Mesenchymal stem cell (in vitro differentiated cells and primary cell): ENCODE measurements around the gene RCOR1.
"Not testable (repeated sequence)": the region's sequence is repeated elsewhere in the genome, so short reads cannot be mapped to it uniquely, and the experiment has no call there.

Experiments
- DNase-seq: peaks from one replicate; pipeline ENCODE4 v3.0.0-alpha.2; 2013
- H2AFZ ChIP-seq: one replicate; pipeline ENCODE4 v1.6.1; 2013; ENCODE audit warnings: low read depth, mild to moderate bottlenecking, control low read depth, inconsistent platforms, low read length, moderate library complexity
- H2AK5ac ChIP-seq: 2 replicates; pipeline ENCODE4 v1.6.1; 2013; ENCODE audit warnings: low read length, moderate library complexity, mild to moderate bottlenecking, inconsistent platforms; ENCODE audit not compliant: severe bottlenecking
- H2BK120ac ChIP-seq: one replicate; pipeline ENCODE4 v1.6.1; 2013; ENCODE audit warnings: low read depth, mild to moderate bottlenecking, inconsistent platforms, low read length, moderate library complexity
- H2BK12ac ChIP-seq, 2 experiments: one replicate each; pipeline ENCODE4 v1.6.1; 2013; ENCODE audit warnings: inconsistent platforms in 2 of 2, low read length in 2 of 2, mild to moderate bottlenecking in 2 of 2, moderate library complexity in 2 of 2, control low read depth in 1 of 2
- H2BK15ac ChIP-seq: one replicate; pipeline ENCODE4 v1.6.1; 2013; ENCODE audit warnings: mild to moderate bottlenecking, low read depth, inconsistent platforms; ENCODE audit not compliant: poor library complexity, severe bottlenecking
- H2BK5ac ChIP-seq: 2 replicates; pipeline ENCODE4 v1.6.1; 2013; ENCODE audit warnings: low read depth, mild to moderate bottlenecking, low read length, control low read depth, inconsistent platforms; ENCODE audit not compliant: poor library complexity, severe bottlenecking
- H3K14ac ChIP-seq, 2 experiments: one replicate each; pipeline ENCODE4 v1.6.1; 2013; ENCODE audit warnings: inconsistent platforms in 2 of 2, low read length in 2 of 2, control low read depth in 1 of 2, mild to moderate bottlenecking in 1 of 2, moderate library complexity in 1 of 2
- H3K18ac ChIP-seq, 2 experiments: one replicate each; pipeline ENCODE4 v1.6.1; 2013; ENCODE audit warnings: inconsistent platforms in 2 of 2, low read length in 2 of 2, control low read depth in 1 of 2, low read depth in 1 of 2, mild to moderate bottlenecking in 1 of 2
- H3K23ac ChIP-seq, 2 experiments: one replicate each; pipeline ENCODE4 v1.6.1; 2013; ENCODE audit warnings: inconsistent platforms in 2 of 2, low read length in 2 of 2, mild to moderate bottlenecking in 2 of 2, moderate library complexity in 2 of 2, control low read depth in 1 of 2
- H3K27ac ChIP-seq: 2 replicates; pipeline ENCODE4 v1.5.1; 2013; ENCODE audit warnings: mild to moderate bottlenecking, moderate library complexity, low read length, control low read depth, inconsistent platforms; ENCODE audit not compliant: poor library complexity, severe bottlenecking
- H3K27me3 ChIP-seq, 2 experiments: 2 replicates each; pipeline versions ENCODE4 v1.6.1 to v1.7.0; 2013; ENCODE audit warnings: low read length in 2 of 2, mild to moderate bottlenecking in 2 of 2, moderate library complexity in 2 of 2, control low read depth in 1 of 2, inconsistent platforms in 1 of 2; ENCODE audit not compliant: control insufficient read depth in 1 of 2, insufficient read depth in 1 of 2
- H3K36me3 ChIP-seq, 2 experiments: 2 replicates each; pipeline versions ENCODE4 v1.6.1 to v1.7.0; 2013; ENCODE audit warnings: low read length in 2 of 2, control low read depth in 1 of 2, inconsistent platforms in 1 of 2, low read depth in 1 of 2, mild to moderate bottlenecking in 1 of 2; ENCODE audit not compliant: insufficient read depth in 2 of 2, control insufficient read depth in 1 of 2
- H3K4ac ChIP-seq, 2 experiments: one replicate each; pipeline ENCODE4 v1.6.1; 2013; ENCODE audit warnings: inconsistent platforms in 2 of 2, low read length in 2 of 2, mild to moderate bottlenecking in 2 of 2, moderate library complexity in 2 of 2, control low read depth in 1 of 2, low read depth in 1 of 2
- H3K4me1 ChIP-seq: 2 replicates; pipeline ENCODE4 v1.6.1; 2013; ENCODE audit warnings: low read depth, low read length, control low read depth; ENCODE audit not compliant: control insufficient read depth, insufficient read depth
- H3K4me2 ChIP-seq: 2 replicates; pipeline ENCODE4 v1.6.1; 2013; ENCODE audit warnings: low read length, mild to moderate bottlenecking, inconsistent platforms; ENCODE audit not compliant: poor library complexity, severe bottlenecking
- H3K4me3 ChIP-seq, 2 experiments: 2 replicates each; pipeline versions ENCODE4 v1.5.1 to v1.7.0; 2013; ENCODE audit warnings: low read length in 2 of 2, mild to moderate bottlenecking in 2 of 2, control low read depth in 1 of 2, low read depth in 1 of 2; ENCODE audit not compliant: insufficient read depth in 1 of 2
- H3K79me1 ChIP-seq: replicated peaks from 2 replicates; pipeline ENCODE4 v1.6.1; 2013; ENCODE audit warnings: mild to moderate bottlenecking, control low read depth, low read length, inconsistent platforms; ENCODE audit not compliant: poor library complexity, severe bottlenecking
- H3K9ac ChIP-seq: 2 replicates; pipeline ENCODE4 v1.7.0; 2013; ENCODE audit warnings: mild to moderate bottlenecking, low read length, moderate library complexity
- H3K9me3 ChIP-seq: 2 replicates; pipeline ENCODE4 v1.7.0; 2013; ENCODE audit warnings: mild to moderate bottlenecking, low read length; ENCODE audit not compliant: control insufficient read depth
- H4K8ac ChIP-seq: one replicate; pipeline ENCODE4 v1.6.1; 2013; ENCODE audit warnings: inconsistent platforms, mild to moderate bottlenecking, low read length, moderate library complexity
- H4K91ac ChIP-seq: one replicate; pipeline ENCODE4 v1.6.1; 2013; ENCODE audit warnings: mild to moderate bottlenecking, low read length, inconsistent platforms
- WGBS: methylation state at CpG from one replicate; pipeline ENCODE4 v1.1.7; 2013; ENCODE audit warnings: mixed read lengths; 5-methylcytosine and 5-hydroxymethylcytosine counted together

RCOR1 gene

GRCh38 chr14:102630881-102631280, 38.4 kb downstream of the RCOR1 start:
- Histone ChIP-seq H3K36me3 (peaks cover 3 to 4% of the 10 kb centered on the region in 2 experiments), H4K8ac (no peak overlapping the region), H2BK12ac (no peak overlapping the region), H3K27me3 (no peaks in the 10 kb centered on the region), H3K4me3 (no peak overlapping the region), H2AK5ac (no peak overlapping the region), H3K9me3 (no peaks in the 10 kb centered on the region), H3K14ac (no peak overlapping the region), H3K23ac (no peak overlapping the region), H2AFZ (no peak overlapping the region), H2BK5ac (no peak overlapping the region), H3K27ac (no peak overlapping the region), H2BK15ac (no peak overlapping the region), H2BK120ac (no peak overlapping the region), H3K79me1 (peaks cover 24% of the 10 kb centered on the region), H3K4me2 (no peak overlapping the region), H3K18ac (no peak overlapping the region), H3K4ac (no peak overlapping the region), H3K4me1 (no peaks in the 10 kb centered on the region), H3K9ac (no peak overlapping the region), H4K91ac (no peak overlapping the region)
- WGBS = 97% methylated on average over 7 of the region's 8 CpGs
- DNase-seq = no peak

- Histone ChIP-seq H3K4me1 (peaks cover 2% of the 10 kb centered on the region), H3K79me1 (peaks cover 21% of the 10 kb centered on the region), H3K23ac (no peak overlapping the region), H3K4me3 (no peak overlapping the region), H2BK120ac (no peak overlapping the region), H3K36me3 (peaks cover 0 to under 1% of the 10 kb centered on the region in 2 experiments), H3K4me2 (no peak overlapping the region), H3K9ac (no peak overlapping the region), H3K27ac (no peak overlapping the region), H3K27me3 (no peaks in the 10 kb centered on the region), H3K18ac (no peak overlapping the region), H2BK15ac (no peak overlapping the region), H2AK5ac (no peak overlapping the region), H3K14ac (no peak overlapping the region), H3K4ac (no peak overlapping the region), H2BK12ac (no peak overlapping the region), H2BK5ac (no peak overlapping the region), H4K91ac (no peak overlapping the region), H4K8ac (no peak overlapping the region), H2AFZ (no peak overlapping the region), H3K9me3 (no peaks in the 10 kb centered on the region)
- 92% methylated on average over 4 of the region's 4 CpGs for WGBS
- DNase-seq = no peak
Observed at GRCh38 chr14:102633906-102634595, 41.6 kb downstream of the RCOR1 start.

- not testable (repeated sequence) for H4K8ac ChIP-seq, H3K4me1 ChIP-seq, H2BK15ac ChIP-seq, H2BK120ac ChIP-seq, H2BK12ac ChIP-seq, DNase-seq, H2AK5ac ChIP-seq, H2BK5ac ChIP-seq, H3K23ac ChIP-seq, H3K9ac ChIP-seq, H3K36me3 ChIP-seq, H3K4ac ChIP-seq, H3K18ac ChIP-seq, H4K91ac ChIP-seq, H3K14ac ChIP-seq, H3K27me3 ChIP-seq, H3K4me2 ChIP-seq, H2AFZ ChIP-seq, H3K27ac ChIP-seq, H3K4me3 ChIP-seq, H3K9me3 ChIP-seq
- 97% methylated on average over 6 of the region's 6 CpGs for WGBS
- H3K79me1 ChIP-seq = peaks cover 33% of the 10 kb centered on the region
Observed at GRCh38 chr14:102639611-102640010, 47.2 kb downstream of the RCOR1 start.

GRCh38 chr14:102644523-102644922, 52.1 kb downstream of the RCOR1 start:
- H4K91ac ChIP-seq = no peak overlapping the region
- H3K18ac ChIP-seq = no peak overlapping the region
- H2BK12ac ChIP-seq = peak overlapping the region in 1 of 2 experiments; percentile 18
- no peak overlapping the region for H3K23ac ChIP-seq
- no peak overlapping the region for H2BK120ac ChIP-seq
- peaks cover 4% of the 10 kb centered on the region for H3K4me1 ChIP-seq
- no peaks in the 10 kb centered on the region for H3K27me3 ChIP-seq
- H3K4ac ChIP-seq = no peak overlapping the region
- H2BK15ac ChIP-seq = no peak overlapping the region
- no peak overlapping the region for H3K4me2 ChIP-seq
- H2BK5ac ChIP-seq = no peak overlapping the region
- H3K79me1 ChIP-seq = peaks cover 33% of the 10 kb centered on the region
- no peak for DNase-seq
- H4K8ac ChIP-seq = no peak overlapping the region
- H3K36me3 ChIP-seq = no peaks in the 10 kb centered on the region
- H3K14ac ChIP-seq = no peak overlapping the region
- no peak overlapping the region for H3K27ac ChIP-seq
- no peak overlapping the region for H2AK5ac ChIP-seq
- H3K4me3 ChIP-seq = no peak overlapping the region
- no peak overlapping the region for H2AFZ ChIP-seq
- peak overlapping the region; percentile 52 for H3K9ac ChIP-seq
- H3K9me3 ChIP-seq = no peaks in the 10 kb centered on the region
- WGBS = 95% methylated on average over 3 of the region's 3 CpGs
